ENCODE measurements around the gene PFKFB2. TPM values are rescaled to one million over a fixed set of nuclear protein-coding genes. Genes with fewer than 3 reads are reported as not detected.

The PFKFB2 gene
- total RNA-seq, 1 donor from 2014 or later: 13.3 TPM

DNA sequence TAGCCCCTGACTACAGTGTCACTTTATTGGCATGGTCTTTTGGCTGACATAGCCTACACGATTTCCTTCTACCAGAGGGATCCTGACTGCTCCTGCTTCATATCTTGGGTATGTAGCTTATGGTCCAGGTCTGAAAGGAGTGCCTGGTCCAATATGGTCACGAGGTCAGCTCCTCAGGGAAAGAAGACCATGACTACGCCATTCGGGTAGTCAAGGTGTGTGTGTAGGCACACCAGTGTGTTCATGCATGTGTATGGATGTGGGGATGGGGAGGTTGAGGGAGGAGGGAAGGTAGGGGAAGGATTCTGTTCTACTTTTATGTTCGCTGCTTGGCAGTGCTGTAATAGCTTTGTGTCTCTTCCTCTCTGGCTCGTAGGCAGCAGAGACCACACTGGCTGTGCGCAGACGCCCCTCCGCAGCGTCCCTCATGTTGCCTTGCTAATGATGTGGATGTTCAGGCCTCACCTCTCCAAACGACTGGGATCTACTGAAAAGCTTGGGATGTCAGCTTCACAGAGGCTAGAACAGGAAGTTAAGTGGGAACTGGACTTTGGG is 25.6 kb downstream of the PFKFB2 start:
- TF ChIP-seq, protein P1, sequence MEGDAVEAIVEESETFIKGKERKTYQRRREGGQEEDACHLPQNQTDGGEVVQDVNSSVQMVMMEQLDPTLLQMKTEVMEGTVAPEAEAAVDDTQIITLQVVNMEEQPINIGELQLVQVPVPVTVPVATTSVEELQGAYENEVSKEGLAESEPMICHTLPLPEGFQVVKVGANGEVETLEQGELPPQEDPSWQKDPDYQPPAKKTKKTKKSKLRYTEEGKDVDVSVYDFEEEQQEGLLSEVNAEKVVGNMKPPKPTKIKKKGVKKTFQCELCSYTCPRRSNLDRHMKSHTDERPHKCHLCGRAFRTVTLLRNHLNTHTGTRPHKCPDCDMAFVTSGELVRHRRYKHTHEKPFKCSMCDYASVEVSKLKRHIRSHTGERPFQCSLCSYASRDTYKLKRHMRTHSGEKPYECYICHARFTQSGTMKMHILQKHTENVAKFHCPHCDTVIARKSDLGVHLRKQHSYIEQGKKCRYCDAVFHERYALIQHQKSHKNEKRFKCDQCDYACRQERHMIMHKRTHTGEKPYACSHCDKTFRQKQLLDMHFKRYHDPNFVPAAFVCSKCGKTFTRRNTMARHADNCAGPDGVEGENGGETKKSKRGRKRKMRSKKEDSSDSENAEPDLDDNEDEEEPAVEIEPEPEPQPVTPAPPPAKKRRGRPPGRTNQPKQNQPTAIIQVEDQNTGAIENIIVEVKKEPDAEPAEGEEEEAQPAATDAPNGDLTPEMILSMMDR (IDR thresholded peaks at IDR 0.05): no peak
- peaks cover 3% of the 10 kb centered on the region for H3K27me3 Mint-ChIP-seq (ENCODE audit: low read depth)
- DNase-seq (ENCODE audit: low spot score): no peak
- no peaks in the 10 kb centered on the region for H3K4me1 Mint-ChIP-seq (ENCODE audit: low read depth)
- H3K9me3 Mint-ChIP-seq (ENCODE audit: low read depth): no peaks in the 10 kb centered on the region
- H3K4me3 Mint-ChIP-seq (ENCODE audit: unreplicated experiment): no peak overlapping the region
- H3K36me3 Mint-ChIP-seq (ENCODE audit: low read depth): peaks cover 4% of the 10 kb centered on the region
- H3K27ac Mint-ChIP-seq (ENCODE audit: unreplicated experiment): no peak overlapping the region

DNA sequence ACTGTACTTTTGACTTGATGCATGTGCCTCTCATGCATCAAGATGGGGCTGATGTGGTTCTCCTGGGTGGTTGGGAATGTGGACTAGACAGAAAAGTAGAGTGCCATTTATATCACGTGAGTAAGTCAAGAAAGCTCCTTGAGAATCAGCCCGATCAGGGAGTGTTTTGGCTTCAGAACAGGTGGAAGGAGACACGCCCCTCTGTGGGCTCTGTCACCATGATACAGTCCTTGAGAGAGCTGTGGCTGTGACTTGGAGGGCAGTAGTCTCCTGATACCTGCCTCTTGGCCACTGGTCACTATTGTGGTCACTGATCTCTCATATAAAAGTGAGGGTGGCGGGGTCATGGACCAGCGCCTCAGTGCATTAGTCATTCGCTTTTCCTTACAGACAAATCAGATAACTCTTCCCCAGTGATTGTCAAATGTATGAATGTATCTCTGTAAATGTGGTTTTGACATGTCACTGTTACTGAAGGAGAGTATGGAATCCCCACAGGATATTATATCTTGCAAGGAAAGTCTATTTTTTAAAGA is 26.7 kb downstream of the PFKFB2 start:
- peaks cover 9% of the 10 kb centered on the region for H3K4me1 Mint-ChIP-seq (ENCODE audit: low read depth)
- H3K9me3 Mint-ChIP-seq (ENCODE audit: low read depth): no peaks in the 10 kb centered on the region
- H3K27ac Mint-ChIP-seq (ENCODE audit: unreplicated experiment): no peak overlapping the region
- TF ChIP-seq, protein P1 (IDR thresholded peaks at IDR 0.05): no peak
- no peak for DNase-seq (ENCODE audit: low spot score)
- H3K36me3 Mint-ChIP-seq (ENCODE audit: low read depth): peaks cover 4% of the 10 kb centered on the region
- H3K4me3 Mint-ChIP-seq (ENCODE audit: unreplicated experiment): no peak overlapping the region
- peaks cover 3% of the 10 kb centered on the region for H3K27me3 Mint-ChIP-seq (ENCODE audit: low read depth)

- TF ChIP-seq, protein P1 (IDR thresholded peaks at IDR 0.05): no peak
- Mint-ChIP-seq H3K9me3 (ENCODE audit: low read depth) (no peaks in the 10 kb centered on the region), H3K36me3 (ENCODE audit: low read depth) (peaks cover 4% of the 10 kb centered on the region), H3K4me3 (ENCODE audit: unreplicated experiment) (no peak overlapping the region), H3K4me1 (ENCODE audit: low read depth) (peaks cover 16% of the 10 kb centered on the region), H3K27ac (ENCODE audit: unreplicated experiment) (no peak overlapping the region), H3K27me3 (ENCODE audit: low read depth) (peaks cover 3% of the 10 kb centered on the region)
- no peak for DNase-seq (ENCODE audit: low spot score)
These were observed 28.0 kb downstream of the PFKFB2 start for GRCh38 chr1:207081088-207081487.

DNA sequence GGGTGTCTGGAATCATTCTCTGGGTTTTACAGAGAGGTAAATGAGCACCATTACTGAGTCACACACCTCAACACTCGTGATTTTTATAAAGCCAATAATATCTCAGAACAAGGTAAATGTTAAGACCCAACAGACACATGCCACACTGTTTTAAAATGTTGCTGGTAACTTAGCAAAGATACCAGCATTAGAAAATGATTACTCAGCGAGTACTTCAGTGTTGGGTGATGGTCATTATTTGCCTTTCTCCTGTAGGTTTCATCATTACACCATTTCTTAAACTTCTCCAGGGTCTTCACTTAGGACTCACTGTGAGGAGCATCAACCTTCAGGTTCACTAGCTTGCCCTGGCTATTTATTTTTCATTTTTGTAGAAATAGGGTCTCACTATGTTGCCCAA is 28.7 kb downstream of the PFKFB2 start:
- Mint-ChIP-seq H3K4me1 (ENCODE audit: low read depth) (peaks cover 16% of the 10 kb centered on the region), H3K4me3 (ENCODE audit: unreplicated experiment) (no peak overlapping the region), H3K27me3 (ENCODE audit: low read depth) (peaks cover 4% of the 10 kb centered on the region), H3K9me3 (ENCODE audit: low read depth) (no peaks in the 10 kb centered on the region), H3K27ac (ENCODE audit: unreplicated experiment) (no peak overlapping the region), H3K36me3 (ENCODE audit: low read depth) (peaks cover 4% of the 10 kb centered on the region)
- TF ChIP-seq, protein P1 (IDR thresholded peaks at IDR 0.05): no peak
- no peak for DNase-seq (ENCODE audit: low spot score)

DNA sequence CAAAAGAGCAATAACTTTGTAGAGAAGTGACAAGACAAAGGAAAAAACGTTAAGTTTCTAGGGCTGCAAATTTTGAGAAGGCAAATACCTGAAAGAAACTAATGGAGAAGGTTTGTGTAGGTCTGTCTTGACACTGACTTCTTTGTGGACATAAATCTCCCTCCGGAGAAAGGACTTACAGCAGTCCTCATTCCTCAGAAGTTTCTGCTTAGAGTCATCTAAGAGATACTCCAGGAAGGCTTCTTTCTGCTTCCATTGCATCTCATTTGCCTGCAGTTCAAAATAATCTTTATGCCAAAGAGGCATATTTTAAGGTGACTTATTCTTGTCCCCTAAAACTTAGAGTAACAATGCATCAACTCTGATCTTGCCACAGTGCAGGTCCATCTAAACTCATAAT is 31.2 kb downstream of the PFKFB2 start:
- TF ChIP-seq, protein P1 (IDR thresholded peaks at IDR 0.05): no peak
- Mint-ChIP-seq H3K4me1 (ENCODE audit: low read depth) (peaks cover 30% of the 10 kb centered on the region), H3K36me3 (ENCODE audit: low read depth) (peaks cover 2% of the 10 kb centered on the region), H3K27me3 (ENCODE audit: low read depth) (peaks cover 4% of the 10 kb centered on the region), H3K4me3 (ENCODE audit: unreplicated experiment) (no peak overlapping the region), H3K27ac (ENCODE audit: unreplicated experiment) (no peak overlapping the region), H3K9me3 (ENCODE audit: low read depth) (no peaks in the 10 kb centered on the region)
- DNase-seq (ENCODE audit: low spot score): no peak
